ENCODE measurements around the gene OTOP2.

OTOP2 gene

GRCh38 chr17:74937064-74938051 is 13.3 kb downstream of the OTOP2 start:
- TF ChIP-seq, protein P1, sequence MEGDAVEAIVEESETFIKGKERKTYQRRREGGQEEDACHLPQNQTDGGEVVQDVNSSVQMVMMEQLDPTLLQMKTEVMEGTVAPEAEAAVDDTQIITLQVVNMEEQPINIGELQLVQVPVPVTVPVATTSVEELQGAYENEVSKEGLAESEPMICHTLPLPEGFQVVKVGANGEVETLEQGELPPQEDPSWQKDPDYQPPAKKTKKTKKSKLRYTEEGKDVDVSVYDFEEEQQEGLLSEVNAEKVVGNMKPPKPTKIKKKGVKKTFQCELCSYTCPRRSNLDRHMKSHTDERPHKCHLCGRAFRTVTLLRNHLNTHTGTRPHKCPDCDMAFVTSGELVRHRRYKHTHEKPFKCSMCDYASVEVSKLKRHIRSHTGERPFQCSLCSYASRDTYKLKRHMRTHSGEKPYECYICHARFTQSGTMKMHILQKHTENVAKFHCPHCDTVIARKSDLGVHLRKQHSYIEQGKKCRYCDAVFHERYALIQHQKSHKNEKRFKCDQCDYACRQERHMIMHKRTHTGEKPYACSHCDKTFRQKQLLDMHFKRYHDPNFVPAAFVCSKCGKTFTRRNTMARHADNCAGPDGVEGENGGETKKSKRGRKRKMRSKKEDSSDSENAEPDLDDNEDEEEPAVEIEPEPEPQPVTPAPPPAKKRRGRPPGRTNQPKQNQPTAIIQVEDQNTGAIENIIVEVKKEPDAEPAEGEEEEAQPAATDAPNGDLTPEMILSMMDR (IDR thresholded peaks at IDR 0.05; ENCODE audit: low read depth, low read length, missing control alignments): no peak
- H3K4me3 ChIP-seq (ENCODE audit: low read depth, low read length): no peak overlapping the region
- in situ Hi-C loops (cut with HindIII; ENCODE audit: low sequenced_read_pairs): no loop called here
- no peak for DNase-seq (ENCODE audit: low read depth)

- TF ChIP-seq, protein P1 (IDR thresholded peaks at IDR 0.05; ENCODE audit: low read depth, low read length, missing control alignments): no peak
- no peak overlapping the region for H3K4me3 ChIP-seq (ENCODE audit: low read depth, low read length)
- in situ Hi-C loops (cut with HindIII; ENCODE audit: low sequenced_read_pairs): no loop called here
- DNase-seq (ENCODE audit: low read depth): no peak
Observed at GRCh38 chr17:74938194-74938950, 14.3 kb downstream of the OTOP2 start.

DNA sequence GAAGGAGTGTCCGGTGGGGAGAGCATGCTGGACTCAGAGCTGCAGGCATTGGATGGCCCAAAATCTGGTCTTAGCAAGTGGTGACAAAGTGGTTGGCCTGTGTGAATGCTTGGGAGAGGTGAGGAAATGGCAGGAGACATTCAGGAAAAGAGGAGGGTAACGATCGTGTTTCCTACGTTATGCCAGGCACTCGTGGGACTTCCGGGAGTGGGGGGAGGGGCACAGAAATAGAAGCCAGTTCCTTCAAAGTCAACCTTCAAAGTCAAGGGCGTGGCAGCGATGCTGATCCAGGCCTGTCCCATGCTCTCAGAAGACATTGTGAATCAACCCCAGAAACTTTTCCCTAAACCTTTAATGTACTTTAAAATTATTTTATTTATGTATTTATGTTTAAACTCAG is 15.5 kb downstream of the OTOP2 start:
- in situ Hi-C loops (cut with HindIII; ENCODE audit: low sequenced_read_pairs): no loop called here
- no peak overlapping the region for H3K4me3 ChIP-seq (ENCODE audit: low read depth, low read length)
- TF ChIP-seq, protein P1 (IDR thresholded peaks at IDR 0.05; ENCODE audit: low read depth, low read length, missing control alignments): no peak
- no peak for DNase-seq (ENCODE audit: low read depth)

DNA sequence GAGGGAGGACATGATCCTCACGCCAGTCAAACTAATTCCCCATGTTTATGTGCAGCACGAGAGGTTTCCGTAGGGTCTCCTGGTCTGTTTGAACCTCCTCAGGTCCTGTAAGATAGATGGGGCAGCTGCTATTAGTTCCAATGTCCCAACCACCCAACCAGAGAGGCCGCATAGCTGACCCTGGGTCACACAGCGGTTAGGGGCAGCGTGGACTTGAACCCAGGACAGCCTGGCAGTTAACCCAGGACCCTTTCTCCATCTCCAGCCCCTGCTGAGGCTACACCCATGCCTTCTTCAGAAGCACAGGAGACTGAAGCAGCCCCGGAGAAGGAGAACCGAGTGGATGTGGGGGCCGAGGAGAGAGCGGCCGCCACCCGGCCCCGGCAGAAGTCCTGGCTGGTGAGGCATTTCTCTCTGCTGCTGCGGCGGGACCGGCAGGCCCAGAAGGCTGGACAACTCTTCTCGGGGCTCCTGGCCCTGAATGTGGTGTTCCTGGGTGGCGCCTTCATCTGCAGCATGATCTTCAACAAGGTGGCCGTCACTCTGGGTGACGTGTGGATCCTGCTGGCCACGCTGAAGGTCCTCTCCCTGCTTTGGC is 17.2 kb downstream of the OTOP2 start:
- TF ChIP-seq, protein P1 (IDR thresholded peaks at IDR 0.05; ENCODE audit: low read depth, low read length, missing control alignments): no peak
- H3K4me3 ChIP-seq (ENCODE audit: low read depth, low read length): no peak overlapping the region

DNA sequence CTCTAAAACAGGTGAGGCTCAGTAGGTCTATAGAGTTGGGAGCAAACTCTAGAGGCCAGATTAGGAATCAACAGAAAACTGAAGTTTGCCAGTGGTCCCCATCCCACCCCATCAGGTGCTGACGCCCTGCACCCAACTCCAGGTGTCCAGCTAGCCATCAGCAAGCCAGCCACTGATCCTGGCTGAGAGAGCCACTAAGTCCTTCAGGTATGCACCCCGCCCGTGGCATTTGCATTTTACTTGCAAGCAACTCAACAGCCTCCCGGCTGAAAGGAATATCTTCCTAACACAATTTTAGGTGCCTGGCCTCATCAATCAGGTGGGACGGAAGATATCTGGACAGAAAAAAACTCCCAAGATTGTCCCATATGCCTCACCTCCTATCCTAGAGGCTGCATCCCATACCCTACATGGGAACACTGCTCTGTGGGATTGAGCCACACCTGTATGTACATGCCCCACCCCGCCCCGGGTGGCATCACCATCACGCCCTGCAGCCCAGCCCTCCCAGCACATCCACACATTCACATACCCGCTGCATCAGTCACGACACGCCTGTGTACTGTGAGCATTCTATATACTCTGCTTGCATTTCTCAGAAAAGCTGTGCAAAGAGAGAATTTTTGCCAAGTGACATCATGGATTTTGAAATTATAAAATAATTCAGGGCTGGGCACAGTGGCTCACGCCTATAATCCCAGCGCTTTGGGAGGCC is 19.9 kb downstream of the OTOP2 start:
- DNase-seq (ENCODE audit: low read depth): no peak
- TF ChIP-seq, protein P1 (IDR thresholded peaks at IDR 0.05; ENCODE audit: low read depth, low read length, missing control alignments): no peak
- in situ Hi-C loops (cut with HindIII; ENCODE audit: low sequenced_read_pairs): no loop called here
- H3K4me3 ChIP-seq (ENCODE audit: low read depth, low read length): no peak overlapping the region

More for the DNA sequence above, 17.2 kb downstream of the OTOP2 start:
- in situ Hi-C loops (cut with HindIII; ENCODE audit: low sequenced_read_pairs): no loop called here
- no peak for DNase-seq (ENCODE audit: low read depth)

GRCh38 chr17:74945543-74945942 is 21.5 kb downstream of the OTOP2 start:
- TF ChIP-seq, protein P1 (IDR thresholded peaks at IDR 0.05; ENCODE audit: low read depth, low read length, missing control alignments): no peak
- H3K4me3 ChIP-seq (ENCODE audit: low read depth, low read length): no peak overlapping the region
- DNase-seq (ENCODE audit: low read depth): no peak
- in situ Hi-C loops (cut with HindIII; ENCODE audit: low sequenced_read_pairs): no loop called here
